Measurements from ENCODE around the gene CTSH. TPM values are rescaled to one million over a fixed set of nuclear protein-coding genes. Genes with fewer than 3 reads are reported as not detected.

The CTSH gene
- polyA plus RNA-seq, 2 donors, result 43.6 to 76.9 TPM

GRCh38 chr15:78959360-78959759, 14.5 kb upstream of the CTSH start:
- H3K27ac ChIP-seq (ENCODE audit: low read depth in 2 of 2, low read length in 1 of 2), result no peak overlapping the region
- H3K9me3 ChIP-seq (ENCODE audit: control insufficient read depth in 2 of 2, insufficient read depth in 1 of 2, low read depth in 1 of 2, low read length in 1 of 2), result no peaks in the 10 kb centered on the region
- 97 to 98% methylated on average over 10 of the region's 10 CpGs for whole genome bisulfite sequencing, 2 donors

GRCh38 chr15:78957416-78958093, 12.7 kb upstream of the CTSH start:
- 81 to 85% methylated on average over 9 of the region's 9 CpGs for WGBS, 2 donors
- Histone ChIP-seq H3K27me3 (ENCODE audit: control insufficient read depth in 1 of 2, insufficient read depth in 2 of 2, low read length in 2 of 2) (no peaks in the 10 kb centered on the region), H3K27ac (ENCODE audit: low read depth in 2 of 2, low read length in 1 of 2) (no peak overlapping the region)

More at GRCh38 chr15:78959360-78959759, 14.5 kb upstream of the CTSH start:
- no peak overlapping the region for H3K4me3 ChIP-seq (ENCODE audit: low read depth in 1 of 2, low read length in 2 of 2)
- H3K4me1 ChIP-seq (ENCODE audit: control insufficient read depth in 2 of 2, insufficient read depth in 2 of 2, low read length in 1 of 2), result no peaks in the 10 kb centered on the region
- H3K27me3 ChIP-seq (ENCODE audit: control insufficient read depth in 1 of 2, insufficient read depth in 2 of 2, low read length in 2 of 2), result no peaks in the 10 kb centered on the region
- H3K36me3 ChIP-seq (ENCODE audit: control insufficient read depth in 2 of 2, insufficient read depth in 2 of 2, low read length in 1 of 2), result no peaks in the 10 kb centered on the region

GRCh38 chr15:78956937-78957336, 12.1 kb upstream of the CTSH start:
- no peaks in the 10 kb centered on the region for H3K36me3 ChIP-seq (ENCODE audit: control insufficient read depth in 2 of 2, insufficient read depth in 2 of 2, low read length in 1 of 2)
- peaks cover 0 to under 1% of the 10 kb centered on the region in 2 donors for H3K4me1 ChIP-seq (ENCODE audit: control insufficient read depth in 2 of 2, insufficient read depth in 2 of 2, low read length in 1 of 2)
- WGBS, 2 donors, result 70 to 83% methylated on average over 1 of the region's 1 CpG
- no peak overlapping the region for H3K27ac ChIP-seq (ENCODE audit: low read depth in 2 of 2, low read length in 1 of 2)
- H3K9me3 ChIP-seq (ENCODE audit: control insufficient read depth in 2 of 2, insufficient read depth in 1 of 2, low read depth in 1 of 2, low read length in 1 of 2), result no peaks in the 10 kb centered on the region
- no peak overlapping the region for H3K4me3 ChIP-seq (ENCODE audit: low read depth in 1 of 2, low read length in 2 of 2)
- no peaks in the 10 kb centered on the region for H3K27me3 ChIP-seq (ENCODE audit: control insufficient read depth in 1 of 2, insufficient read depth in 2 of 2, low read length in 2 of 2)

More at GRCh38 chr15:78957416-78958093, 12.7 kb upstream of the CTSH start:
- Histone ChIP-seq H3K36me3 (ENCODE audit: control insufficient read depth in 2 of 2, insufficient read depth in 2 of 2, low read length in 1 of 2) (no peaks in the 10 kb centered on the region), H3K4me3 (ENCODE audit: low read depth in 1 of 2, low read length in 2 of 2) (no peak overlapping the region), H3K9me3 (ENCODE audit: control insufficient read depth in 2 of 2, insufficient read depth in 1 of 2, low read depth in 1 of 2, low read length in 1 of 2) (no peaks in the 10 kb centered on the region), H3K4me1 (ENCODE audit: control insufficient read depth in 2 of 2, insufficient read depth in 2 of 2, low read length in 1 of 2) (no peaks in the 10 kb centered on the region)

DNA sequence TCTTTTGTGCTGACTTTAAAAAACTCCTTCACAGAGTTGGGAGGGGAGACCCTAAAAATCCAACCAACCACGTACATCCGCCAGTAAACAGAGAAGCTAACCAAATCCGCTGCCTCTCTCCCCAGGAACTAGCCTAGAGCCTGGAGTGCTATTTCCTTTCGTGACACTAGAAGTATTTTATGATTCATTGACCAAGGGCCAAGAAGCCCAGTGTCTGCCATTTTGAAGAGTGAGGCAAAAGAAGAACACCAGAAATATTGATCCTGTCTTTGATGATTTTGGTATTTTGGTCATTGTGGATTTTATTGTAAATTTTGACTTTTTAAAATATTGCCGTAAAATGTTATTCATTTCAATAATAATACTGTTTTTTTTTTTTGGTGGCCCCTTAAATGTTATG, 10.5 kb upstream of the CTSH start:
- Histone ChIP-seq H3K36me3 (ENCODE audit: control insufficient read depth in 2 of 2, insufficient read depth in 2 of 2, low read length in 1 of 2) (no peaks in the 10 kb centered on the region), H3K9me3 (ENCODE audit: control insufficient read depth in 2 of 2, insufficient read depth in 1 of 2, low read depth in 1 of 2, low read length in 1 of 2) (no peaks in the 10 kb centered on the region), H3K27ac (ENCODE audit: low read depth in 2 of 2, low read length in 1 of 2) (no peak overlapping the region), H3K4me3 (ENCODE audit: low read depth in 1 of 2, low read length in 2 of 2) (no peak overlapping the region), H3K4me1 (ENCODE audit: control insufficient read depth in 2 of 2, insufficient read depth in 2 of 2, low read length in 1 of 2) (peaks cover 0 to 5% of the 10 kb centered on the region in 2 donors), H3K27me3 (ENCODE audit: control insufficient read depth in 1 of 2, insufficient read depth in 2 of 2, low read length in 2 of 2) (no peaks in the 10 kb centered on the region)
- 94 to 95% methylated on average over 5 of the region's 5 CpGs for WGBS, 2 donors

DNA sequence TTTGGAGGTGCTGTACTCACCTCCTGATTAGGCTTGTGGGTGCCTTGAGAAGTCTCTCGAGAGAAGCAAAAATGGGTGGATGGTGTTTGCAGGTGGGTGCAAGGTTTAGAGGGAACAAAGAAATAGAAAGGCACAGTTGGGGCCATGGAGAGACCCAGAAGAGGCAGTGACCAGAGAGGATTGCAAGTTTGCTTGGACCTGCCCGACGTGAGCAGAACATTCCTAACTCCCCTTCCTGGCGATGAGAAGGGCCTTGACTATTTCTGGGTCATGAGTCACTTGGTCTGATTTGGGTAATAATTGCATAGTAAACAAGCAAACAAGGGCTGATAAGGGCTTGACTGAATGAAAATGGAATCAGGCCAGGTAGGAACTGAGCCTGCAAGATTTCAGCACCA, 7.0 kb upstream of the CTSH start:
- H3K4me3 ChIP-seq (ENCODE audit: low read depth in 1 of 2, low read length in 2 of 2), result no peak overlapping the region
- no peaks in the 10 kb centered on the region for H3K27me3 ChIP-seq (ENCODE audit: control insufficient read depth in 1 of 2, insufficient read depth in 2 of 2, low read length in 2 of 2)
- WGBS, 2 donors, result 45 to 55% methylated on average over 4 of the region's 4 CpGs
- no peaks in the 10 kb centered on the region for H3K36me3 ChIP-seq (ENCODE audit: control insufficient read depth in 2 of 2, insufficient read depth in 2 of 2, low read length in 1 of 2)
- H3K9me3 ChIP-seq (ENCODE audit: control insufficient read depth in 2 of 2, insufficient read depth in 1 of 2, low read depth in 1 of 2, low read length in 1 of 2), result no peaks in the 10 kb centered on the region
- H3K27ac ChIP-seq (ENCODE audit: low read depth in 2 of 2, low read length in 1 of 2), result peak overlapping the region in 1 of 2 donors; percentile 29
- H3K4me1 ChIP-seq (ENCODE audit: control insufficient read depth in 2 of 2, insufficient read depth in 2 of 2, low read length in 1 of 2), result peaks cover 0 to 10% of the 10 kb centered on the region in 2 donors

GRCh38 chr15:78950902-78951840, 6.3 kb upstream of the CTSH start:
- 42 to 44% methylated on average over 10 of the region's 10 CpGs for WGBS, 2 donors
- Histone ChIP-seq H3K27me3 (ENCODE audit: control insufficient read depth in 1 of 2, insufficient read depth in 2 of 2, low read length in 2 of 2) (no peaks in the 10 kb centered on the region), H3K27ac (ENCODE audit: low read depth in 2 of 2, low read length in 1 of 2) (peak overlapping the region in 1 of 2 donors; percentile 29), H3K4me1 (ENCODE audit: control insufficient read depth in 2 of 2, insufficient read depth in 2 of 2, low read length in 1 of 2) (peaks cover 0 to 10% of the 10 kb centered on the region in 2 donors), H3K4me3 (ENCODE audit: low read depth in 1 of 2, low read length in 2 of 2) (no peak overlapping the region), H3K36me3 (ENCODE audit: control insufficient read depth in 2 of 2, insufficient read depth in 2 of 2, low read length in 1 of 2) (no peaks in the 10 kb centered on the region), H3K9me3 (ENCODE audit: control insufficient read depth in 2 of 2, insufficient read depth in 1 of 2, low read depth in 1 of 2, low read length in 1 of 2) (no peaks in the 10 kb centered on the region)

GRCh38 chr15:78950343-78950742, 5.5 kb upstream of the CTSH start:
- WGBS, 2 donors, result 74 to 94% methylated on average over 9 of the region's 9 CpGs
- no peak overlapping the region for H3K4me3 ChIP-seq (ENCODE audit: low read depth in 1 of 2, low read length in 2 of 2)
- H3K27me3 ChIP-seq (ENCODE audit: control insufficient read depth in 1 of 2, insufficient read depth in 2 of 2, low read length in 2 of 2), result no peaks in the 10 kb centered on the region
- H3K36me3 ChIP-seq (ENCODE audit: control insufficient read depth in 2 of 2, insufficient read depth in 2 of 2, low read length in 1 of 2), result no peaks in the 10 kb centered on the region
- H3K9me3 ChIP-seq (ENCODE audit: control insufficient read depth in 2 of 2, insufficient read depth in 1 of 2, low read depth in 1 of 2, low read length in 1 of 2), result no peaks in the 10 kb centered on the region
- H3K27ac ChIP-seq (ENCODE audit: low read depth in 2 of 2, low read length in 1 of 2), result no peak overlapping the region
- peaks cover 0 to 10% of the 10 kb centered on the region in 2 donors for H3K4me1 ChIP-seq (ENCODE audit: control insufficient read depth in 2 of 2, insufficient read depth in 2 of 2, low read length in 1 of 2)

GRCh38 chr15:78949461-78949860, 4.6 kb upstream of the CTSH start:
- peaks cover 0 to 13% of the 10 kb centered on the region in 2 donors for H3K4me1 ChIP-seq (ENCODE audit: control insufficient read depth in 2 of 2, insufficient read depth in 2 of 2, low read length in 1 of 2)
- H3K4me3 ChIP-seq (ENCODE audit: low read depth in 1 of 2, low read length in 2 of 2), result no peak overlapping the region
- H3K27me3 ChIP-seq (ENCODE audit: control insufficient read depth in 1 of 2, insufficient read depth in 2 of 2, low read length in 2 of 2), result no peaks in the 10 kb centered on the region
- H3K27ac ChIP-seq (ENCODE audit: low read depth in 2 of 2, low read length in 1 of 2), result no peak overlapping the region
- no peaks in the 10 kb centered on the region for H3K36me3 ChIP-seq (ENCODE audit: control insufficient read depth in 2 of 2, insufficient read depth in 2 of 2, low read length in 1 of 2)
- WGBS, 2 donors, result 2 to 10% methylated on average over 1 of the region's 1 CpG
- H3K9me3 ChIP-seq (ENCODE audit: control insufficient read depth in 2 of 2, insufficient read depth in 1 of 2, low read depth in 1 of 2, low read length in 1 of 2), result no peaks in the 10 kb centered on the region

DNA sequence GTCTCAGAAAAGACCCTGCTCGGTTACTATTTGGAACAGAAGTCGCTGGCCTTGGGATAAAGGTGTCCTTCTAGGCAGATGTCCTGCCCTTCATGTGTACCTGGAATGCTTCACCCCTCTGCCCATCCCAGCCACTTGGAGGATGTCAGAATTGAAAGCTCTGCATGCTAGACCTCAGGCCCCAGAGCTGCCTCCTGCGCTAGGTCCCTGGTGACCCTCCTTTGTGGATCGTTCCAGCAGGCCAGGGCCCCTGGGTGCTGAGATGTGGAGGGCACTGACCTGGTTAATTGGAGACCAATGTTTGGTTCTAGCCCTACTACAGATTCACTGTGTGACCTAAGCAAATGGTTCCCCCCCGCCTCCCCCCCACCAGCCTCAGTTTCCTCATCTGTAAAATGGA, 2.7 kb upstream of the CTSH start:
- Histone ChIP-seq H3K27me3 (ENCODE audit: control insufficient read depth in 1 of 2, insufficient read depth in 2 of 2, low read length in 2 of 2) (no peaks in the 10 kb centered on the region), H3K27ac (ENCODE audit: low read depth in 2 of 2, low read length in 1 of 2) (no peak overlapping the region), H3K36me3 (ENCODE audit: control insufficient read depth in 2 of 2, insufficient read depth in 2 of 2, low read length in 1 of 2) (no peaks in the 10 kb centered on the region), H3K4me3 (ENCODE audit: low read depth in 1 of 2, low read length in 2 of 2) (no peak overlapping the region), H3K4me1 (ENCODE audit: control insufficient read depth in 2 of 2, insufficient read depth in 2 of 2, low read length in 1 of 2) (peaks cover 3 to 19% of the 10 kb centered on the region in 2 donors), H3K9me3 (ENCODE audit: control insufficient read depth in 2 of 2, insufficient read depth in 1 of 2, low read depth in 1 of 2, low read length in 1 of 2) (no peaks in the 10 kb centered on the region)
- WGBS, 2 donors, result 91 to 96% methylated on average over 5 of the region's 5 CpGs
